ENCODE results near the gene MYH7. TPM values are rescaled to one million over a fixed set of nuclear protein-coding genes. Genes with fewer than 3 reads are reported as not detected.

MYH7 gene
- polyA plus RNA-seq, 2 of the 4 experiments (the other 2 are of a cell fraction), result not detected

- POLR2A ChIA-PET, result no interaction called here
Measured at GRCh38 chr14:23405516-23406025, 29.9 kb downstream of the MYH7 start.

GRCh38 chr14:23405096-23405495 is 30.4 kb downstream of the MYH7 start:
- no peak for FAIRE-seq

More at GRCh38 chr14:23405516-23406025, 29.9 kb downstream of the MYH7 start:
- DNase-seq (ENCODE audit: low read depth in 1 of 2, low spot score in 1 of 2), result no peak
- H3K9me3 ChIP-seq, result no peaks in the 10 kb centered on the region
- CTCF ChIA-PET, result no interaction called here
- no peak overlapping the region for H3K4me3 ChIP-seq
- no peak for ATAC-seq
- no peak for FAIRE-seq
- H3K4me1 ChIP-seq, result no peaks in the 10 kb centered on the region
- H3K27ac ChIP-seq, result no peak overlapping the region
- TF ChIP-seq BHLHE40 (IDR thresholded peaks at IDR 0.05; ENCODE audit: low read depth, low read length) (no peak), POLR2AphosphoS2 (conservative IDR thresholded peaks at IDR 0.05; ENCODE audit: low read length) (no peak), MAX (IDR thresholded peaks at IDR 0.05) (no peak), HEYL (CRISPR knock-in tag; IDR thresholded peaks at IDR 0.05) (no peak)
- H3K4me2 ChIP-seq, result no peak overlapping the region
- 72% methylated on average over 12 of the region's 13 CpGs for WGBS (ENCODE audit: missing lambda C conversion rate)

More at GRCh38 chr14:23405096-23405495, 30.4 kb downstream of the MYH7 start:
- no peak for TF ChIP-seq KDM1A (IDR thresholded peaks at IDR 0.05; ENCODE audit: low read depth)
- no peak for TF ChIP-seq PBX3 (IDR thresholded peaks at IDR 0.05)
- no peak for TF ChIP-seq ATOH8 (CRISPR knock-in tag; IDR thresholded peaks at IDR 0.05; ENCODE audit: low read depth)
- no peak for TF ChIP-seq GATA3 (IDR thresholded peaks at IDR 0.05; ENCODE audit: borderline replicate concordance)
- no peak for TF ChIP-seq HOXA7 (CRISPR knock-in tag; IDR thresholded peaks at IDR 0.05)
- no peak for TF ChIP-seq ZC3H11A (IDR thresholded peaks at IDR 0.05)
- TF ChIP-seq CEBPB (IDR thresholded peaks at IDR 0.05), result no peak
- no peak for TF ChIP-seq EHF (CRISPR knock-in tag; IDR thresholded peaks at IDR 0.05)
- TF ChIP-seq HDAC2 (IDR thresholded peaks at IDR 0.05), result no peak
- TF ChIP-seq HOXB13 (CRISPR knock-in tag; IDR thresholded peaks at IDR 0.05; ENCODE audit: low read depth), result no peak
- no peak for TF ChIP-seq KDM5A (IDR thresholded peaks at IDR 0.05)
- no peak for TF ChIP-seq REST (IDR thresholded peaks at IDR 0.05)
- TF ChIP-seq FOSL2 (IDR thresholded peaks at IDR 0.05), result no peak
- no peak for TF ChIP-seq FOSL2 (CRISPR knock-in tag; IDR thresholded peaks at IDR 0.05)
- DNase-seq (ENCODE audit: low read depth in 1 of 2, low spot score in 1 of 2) (no peak), ATAC-seq (no peak)
- Histone ChIP-seq H3K9me3 (no peaks in the 10 kb centered on the region), H3K27ac (no peak overlapping the region), H3K4me3 (no peak overlapping the region), H3K4me1 (no peaks in the 10 kb centered on the region), H3K4me2 (no peak overlapping the region)
- ChIA-PET CTCF (interaction anchor here (1.3 kb wide), 1 partner anchor 25 kb away, joined by 3 read pairs; no protein-coding TSS in a partner anchor), POLR2A (no interaction called here)
- 21% methylated on average over 10 of the region's 10 CpGs for WGBS (ENCODE audit: missing lambda C conversion rate)

Data from A549 (cell line).